NT2/D1 (cell line): ENCODE data around the gene AZIN2.

ENCODE experiments used
- SUZ12 ChIP-seq: IDR thresholded peaks from 2 replicates; pipeline ENCODE4 v1.6.1; 2011; ENCODE audit not compliant: insufficient read length, insufficient read depth; ENCODE audit errors: extremely low read depth
- ZNF274 ChIP-seq: IDR thresholded peaks from 2 replicates; pipeline ENCODE4 v1.6.1; 2011; ENCODE audit warnings: mild to moderate bottlenecking, low read depth, low read length

DNA sequence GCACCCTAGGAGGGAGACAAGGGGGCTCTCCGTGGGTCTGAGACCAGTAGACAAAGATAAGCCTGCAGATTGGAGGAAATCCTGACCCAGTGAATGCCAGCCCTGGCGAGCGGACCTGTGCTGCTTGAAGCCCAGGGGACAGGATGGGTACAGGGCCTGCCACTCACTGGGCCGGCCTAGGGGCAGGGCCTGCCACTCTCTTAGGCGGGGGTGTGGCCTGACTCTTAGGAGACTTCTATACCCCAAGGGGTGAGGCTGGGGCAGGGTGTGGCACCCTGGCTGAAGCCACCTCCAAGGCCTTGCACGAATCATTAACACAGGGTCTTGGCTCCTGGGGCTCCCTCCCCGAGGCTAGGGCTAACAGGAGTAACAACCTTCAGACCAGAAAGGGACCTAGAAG is 70.2 kb downstream of the AZIN2 start:
- TF ChIP-seq ZNF274 (no peak), SUZ12 (no peak)
